GM19193 (cell line): ENCODE measurements around the gene LCN1.

Source experiments
- POLR2A ChIP-seq: IDR thresholded peaks from 4 replicates; pipeline ENCODE4 v1.6.1; 2011; ENCODE audit not compliant: insufficient read depth, insufficient read length; ENCODE audit errors: extremely low read depth

The LCN1 gene

GRCh38 chr9:135485385-135485784, 35.9 kb upstream of the LCN1 start:
- TF ChIP-seq POLR2A = no peak

- TF ChIP-seq POLR2A = no peak
Observed at GRCh38 chr9:135485832-135486231, 35.4 kb upstream of the LCN1 start.

DNA sequence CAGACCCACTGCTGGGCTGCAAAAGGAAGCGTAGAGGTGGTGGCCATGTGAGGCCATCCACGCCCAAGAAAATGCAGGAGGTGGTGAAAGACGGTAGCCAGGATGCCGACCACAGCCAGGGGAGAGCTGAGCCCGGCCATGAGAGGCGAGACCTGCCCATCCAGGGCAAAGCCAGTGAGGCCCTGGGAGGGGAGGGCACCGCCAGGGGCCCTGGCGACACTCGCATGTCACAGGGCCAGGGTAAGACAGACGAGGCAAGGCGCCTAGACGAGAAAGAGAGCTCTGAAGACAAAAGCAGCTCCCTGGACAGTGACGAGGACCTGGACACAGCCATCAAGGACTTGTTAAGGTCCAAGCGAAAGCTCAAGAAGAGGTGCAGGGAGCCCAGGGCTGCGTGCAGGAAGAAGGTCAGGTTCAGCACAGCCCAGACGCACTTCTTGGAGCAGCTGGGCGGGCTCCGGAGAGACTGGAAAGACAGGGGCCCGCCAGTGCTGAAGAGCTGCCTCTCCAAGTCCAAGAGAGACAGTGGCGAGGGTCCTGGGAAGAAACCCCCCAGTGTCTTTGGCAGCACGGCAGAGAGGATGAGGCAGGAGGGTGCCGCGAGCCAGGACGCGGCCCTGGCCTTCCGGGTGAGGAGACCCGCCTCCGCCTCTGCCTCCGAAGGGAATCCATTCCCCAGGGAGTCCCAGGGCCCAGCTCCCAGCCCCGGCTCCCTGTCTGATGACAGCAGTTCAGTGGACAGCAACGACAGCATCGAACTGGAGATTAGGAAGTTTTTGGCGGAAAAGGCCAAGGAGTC, 34.8 kb upstream of the LCN1 start:
- TF ChIP-seq POLR2A = no peak

- TF ChIP-seq POLR2A = no peak
Observed at GRCh38 chr9:135487281-135488012, 33.8 kb upstream of the LCN1 start.

DNA sequence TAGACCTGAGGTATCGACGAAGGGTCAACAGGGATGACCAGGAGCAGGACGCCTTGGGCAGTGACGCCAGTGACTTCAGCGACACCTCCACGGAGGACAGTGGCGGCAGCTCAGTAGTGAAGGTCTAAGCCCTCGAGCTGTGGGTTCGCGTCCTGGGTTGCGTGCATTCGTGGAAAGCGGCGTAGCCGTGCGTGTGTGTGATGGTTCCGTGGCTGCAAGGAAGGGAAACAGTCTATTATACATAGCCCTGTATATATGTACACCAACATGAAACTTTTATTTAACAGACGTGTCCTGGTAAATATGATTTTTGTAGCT, 33.3 kb upstream of the LCN1 start:
- TF ChIP-seq POLR2A = no peak

DNA sequence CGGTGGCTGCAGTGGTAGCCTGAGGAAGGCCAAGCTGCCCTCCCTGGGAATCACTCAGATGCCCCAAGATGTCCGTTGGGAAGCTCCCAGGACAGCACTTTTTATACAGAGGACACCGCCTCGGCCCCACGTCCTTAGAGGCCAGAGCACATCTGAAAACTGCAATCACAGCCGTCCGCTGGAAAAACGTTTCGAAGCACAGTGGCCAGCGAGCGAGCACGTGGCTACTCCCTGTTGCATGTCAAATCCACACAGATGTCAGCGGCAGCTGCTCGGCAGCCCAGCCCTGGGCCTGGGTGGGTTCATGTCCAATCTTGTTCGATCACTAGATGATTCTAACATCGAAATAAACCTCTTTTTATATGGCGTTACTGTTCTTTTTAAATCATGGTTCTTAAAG, 32.7 kb upstream of the LCN1 start:
- TF ChIP-seq POLR2A = no peak

DNA sequence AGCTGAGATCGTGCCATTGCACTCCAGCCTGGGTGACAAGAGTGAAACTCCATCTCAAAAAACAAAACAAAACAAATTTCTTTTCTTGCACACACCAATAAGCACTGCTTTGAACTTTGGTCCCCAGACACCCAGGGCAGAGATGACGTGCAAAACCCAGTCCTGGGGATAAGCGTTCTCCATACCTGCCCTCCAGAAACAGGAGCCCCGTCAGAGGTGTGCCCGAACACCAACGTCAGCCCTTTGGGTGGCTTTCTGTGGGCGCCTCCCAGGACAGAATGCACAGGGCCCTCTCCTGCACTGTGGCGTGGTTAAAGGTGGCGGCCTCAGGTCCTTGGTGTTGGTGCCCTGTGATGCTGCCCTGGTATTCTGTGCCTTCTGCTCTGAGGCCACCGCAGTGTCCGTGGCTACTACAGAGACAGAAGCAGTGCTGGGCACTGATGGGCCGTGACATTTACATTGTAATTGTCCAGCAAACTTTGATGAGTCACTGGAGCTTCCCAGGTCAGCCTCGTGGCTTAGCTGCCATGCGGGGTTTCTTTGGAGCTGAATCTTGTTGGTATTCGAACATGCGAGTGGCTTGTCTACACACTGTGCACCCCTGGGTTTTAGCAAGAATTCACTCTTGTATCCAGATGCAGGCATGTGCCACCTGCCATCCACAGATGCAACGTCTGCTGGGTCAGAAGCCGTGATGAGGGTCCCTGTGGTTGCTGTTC, 31.9 kb upstream of the LCN1 start:
- TF ChIP-seq POLR2A = no peak

GRCh38 chr9:135490166-135490870, 30.9 kb upstream of the LCN1 start:
- TF ChIP-seq POLR2A = no peak

- TF ChIP-seq POLR2A = no peak
Observed at GRCh38 chr9:135490980-135491464, 30.2 kb upstream of the LCN1 start.

GRCh38 chr9:135491764-135492163, 29.5 kb upstream of the LCN1 start:
- TF ChIP-seq POLR2A = no peak

- no peak for TF ChIP-seq POLR2A
Observed at GRCh38 chr9:135492886-135493669, 28.2 kb upstream of the LCN1 start.

- no peak for TF ChIP-seq POLR2A
Observed at GRCh38 chr9:135494791-135495559, 26.3 kb upstream of the LCN1 start.

GRCh38 chr9:135498381-135499126, 22.7 kb upstream of the LCN1 start:
- no peak for TF ChIP-seq POLR2A
